ENCODE measurements around the gene AGR2.
A peak's percentile ranks its signal among the peaks of the same experiment; 100 is the strongest.
"Not testable (repeated sequence)": the region's sequence is repeated elsewhere in the genome, so short reads cannot be mapped to it uniquely, and the experiment has no call there.

Gene AGR2

DNA sequence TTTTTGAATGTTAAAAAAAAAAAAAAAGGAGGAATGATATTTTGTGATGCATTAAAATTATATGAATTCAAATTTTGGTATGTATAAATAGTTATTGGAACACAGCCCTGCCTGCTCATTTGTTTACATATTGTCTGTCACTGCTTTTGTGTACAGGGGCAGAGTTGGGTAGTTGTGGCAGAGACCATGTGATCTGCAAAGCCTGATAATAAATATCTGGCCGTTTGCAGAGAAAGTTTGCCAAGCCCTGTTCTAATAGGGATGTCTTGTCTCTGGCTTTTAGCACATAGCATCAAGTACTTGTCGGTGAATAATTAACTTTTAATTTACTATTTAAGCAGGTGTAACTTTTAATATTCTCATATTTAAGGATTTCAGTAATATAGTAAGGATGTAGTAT, 31.5 kb downstream of the AGR2 start:
- peak; percentile 17 for DNase-seq

- peak; percentile 8 for DNase-seq
These were observed 34.0 kb downstream of the AGR2 start for GRCh38 chr7:16770657-16771329.

GRCh38 chr7:16769994-16770393, 34.8 kb downstream of the AGR2 start:
- DNase-seq = not testable (repeated sequence)

DNA sequence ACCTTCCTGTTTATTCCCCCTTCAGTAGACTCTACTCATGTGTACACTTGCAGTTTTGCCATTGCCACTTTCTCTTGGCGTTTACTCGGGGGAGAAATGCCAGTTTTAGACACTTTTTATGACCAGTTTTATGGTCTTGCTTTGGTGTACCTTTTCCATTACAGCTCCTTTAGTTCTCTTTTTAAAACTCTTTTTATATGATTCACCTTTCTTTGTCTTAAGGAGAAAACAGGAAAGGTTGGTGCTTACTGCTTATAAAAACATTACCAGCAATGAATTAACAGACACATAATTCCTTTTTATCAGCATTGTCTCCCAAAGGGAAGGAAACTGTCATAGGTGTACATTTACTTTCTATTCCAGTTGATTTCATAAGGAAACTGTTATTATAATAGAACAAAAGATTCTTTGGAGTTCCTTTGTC, 39.4 kb downstream of the AGR2 start:
- no peak for DNase-seq

DNA sequence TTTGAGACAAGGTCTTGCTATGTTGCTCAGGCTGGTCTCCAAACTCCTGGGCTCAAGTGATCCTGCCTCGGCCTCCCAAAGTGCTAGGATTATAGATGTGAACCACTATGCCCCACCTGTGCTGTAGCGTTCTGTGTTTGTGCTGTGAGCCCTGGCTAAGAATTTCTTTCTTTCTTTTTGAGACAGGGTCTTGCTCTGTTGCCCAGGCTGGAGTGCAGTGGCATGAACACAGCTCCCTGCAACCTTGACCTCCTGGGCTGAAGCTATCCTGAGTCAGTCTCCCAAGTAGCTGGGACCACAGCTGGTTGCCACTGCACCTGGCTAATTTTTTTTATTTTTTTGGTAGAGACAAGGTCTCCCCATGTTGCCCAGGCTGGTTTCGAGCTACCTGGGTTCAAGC, 39.9 kb downstream of the AGR2 start:
- DNase-seq = no peak

GRCh38 chr7:16762177-16762576, 42.6 kb downstream of the AGR2 start:
- DNase-seq = no peak

DNA sequence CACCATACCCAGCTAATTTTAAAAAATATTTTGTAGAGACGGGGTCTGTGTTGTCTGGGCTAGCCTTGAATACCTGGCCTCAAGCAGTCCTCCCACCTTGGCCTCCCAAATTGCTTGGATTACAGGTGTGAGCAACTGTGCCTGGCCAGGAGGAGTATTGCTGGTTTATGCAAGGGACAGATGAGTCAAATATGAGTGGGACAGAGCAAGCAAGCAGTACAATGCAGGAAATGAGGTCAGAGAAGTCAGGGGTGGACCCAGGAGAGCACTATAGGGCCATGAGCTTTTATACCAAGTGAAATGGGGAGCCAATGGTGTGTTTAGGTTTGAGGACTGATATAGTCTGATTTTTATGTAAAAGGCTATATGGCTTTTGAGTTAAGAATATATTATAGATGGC, 45.0 kb downstream of the AGR2 start:
- no peak for DNase-seq

- DNase-seq = peak; percentile 53
These were observed 45.9 kb downstream of the AGR2 start for GRCh38 chr7:16758631-16759611.

DNA sequence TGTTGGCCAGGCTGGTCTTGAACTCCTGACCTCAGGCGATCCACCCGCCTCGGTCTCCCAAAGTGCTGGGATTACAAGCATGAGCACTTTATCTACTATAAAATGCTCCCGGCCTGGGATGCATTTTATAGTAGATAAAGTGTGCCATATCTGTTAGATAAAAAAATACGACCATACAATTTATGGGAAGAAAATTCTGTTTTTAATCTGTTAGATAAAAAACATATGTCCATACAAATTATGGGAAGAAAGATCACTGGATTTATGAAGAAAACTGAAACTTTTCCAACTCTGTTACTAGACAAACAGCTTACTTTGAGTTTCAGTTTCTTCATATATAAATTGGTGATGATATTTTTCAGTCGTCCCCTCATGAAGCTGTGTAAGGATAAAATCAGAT, 46.8 kb downstream of the AGR2 start:
- no peak for DNase-seq

GRCh38 chr7:16755397-16755796, 49.4 kb downstream of the AGR2 start:
- no peak for DNase-seq

- DNase-seq = peak; percentile 44
These were observed 49.9 kb downstream of the AGR2 start for GRCh38 chr7:16754856-16755317.

DNA sequence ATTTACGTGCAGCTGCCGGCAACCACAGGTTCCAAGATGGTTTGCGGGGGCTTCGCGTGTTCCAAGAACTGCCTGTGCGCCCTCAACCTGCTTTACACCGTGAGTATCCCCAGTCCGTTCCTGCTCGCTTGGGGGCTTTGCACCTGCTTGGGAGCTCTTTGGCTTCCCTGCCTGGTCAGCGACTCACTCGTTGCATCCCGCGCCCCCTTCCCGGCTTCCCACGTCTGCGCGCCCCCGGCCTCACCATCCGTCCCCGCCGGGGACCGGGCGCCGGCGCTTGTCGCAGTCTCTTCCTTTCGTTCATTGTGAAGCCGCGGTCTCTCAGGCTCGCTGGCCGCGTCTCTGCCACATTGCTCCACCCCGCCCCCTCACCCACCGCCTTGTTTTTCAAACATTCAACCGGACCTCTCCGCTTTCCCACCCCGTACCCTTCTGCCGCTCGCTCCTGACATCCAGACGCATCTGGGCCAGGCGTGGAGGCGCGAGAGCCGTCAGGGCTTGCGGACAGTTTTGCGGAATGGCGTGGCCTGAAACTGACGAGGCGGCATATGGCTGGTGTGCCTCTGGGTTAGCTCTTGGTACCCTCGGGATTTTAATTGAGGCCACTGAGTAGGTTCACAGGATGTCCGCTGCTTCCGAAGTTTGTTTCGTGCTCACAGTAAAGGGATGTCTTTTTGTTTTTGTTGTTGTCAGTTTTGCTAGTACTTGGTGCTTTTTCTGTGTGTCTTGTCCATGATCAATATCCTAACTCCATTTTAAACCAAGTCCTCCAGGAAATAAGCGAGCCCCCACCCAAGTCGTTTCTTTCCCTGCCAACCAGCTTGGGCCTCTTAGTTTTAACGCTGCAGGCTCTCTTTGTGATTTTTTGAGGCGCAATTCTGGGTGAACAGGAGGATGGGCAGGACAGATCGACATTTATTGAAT, 50.6 kb downstream of the AGR2 start:
- DNase-seq = peak; percentile 59

- peak; percentile 87 for DNase-seq
These were observed 51.5 kb downstream of the AGR2 start, which contains the start of gene TSPAN13 for GRCh38 chr7:16753102-16753931. Gene TSPAN13 (plus strand): TSS chr7:16753755. CDS start chr7:16753968, 213 bp downstream.

- no peak for DNase-seq
These were observed 57.7 kb downstream of the AGR2 start for GRCh38 chr7:16747102-16747501.

GRCh38 chr7:16745645-16746044, 59.2 kb downstream of the AGR2 start:
- DNase-seq = no peak

DNA sequence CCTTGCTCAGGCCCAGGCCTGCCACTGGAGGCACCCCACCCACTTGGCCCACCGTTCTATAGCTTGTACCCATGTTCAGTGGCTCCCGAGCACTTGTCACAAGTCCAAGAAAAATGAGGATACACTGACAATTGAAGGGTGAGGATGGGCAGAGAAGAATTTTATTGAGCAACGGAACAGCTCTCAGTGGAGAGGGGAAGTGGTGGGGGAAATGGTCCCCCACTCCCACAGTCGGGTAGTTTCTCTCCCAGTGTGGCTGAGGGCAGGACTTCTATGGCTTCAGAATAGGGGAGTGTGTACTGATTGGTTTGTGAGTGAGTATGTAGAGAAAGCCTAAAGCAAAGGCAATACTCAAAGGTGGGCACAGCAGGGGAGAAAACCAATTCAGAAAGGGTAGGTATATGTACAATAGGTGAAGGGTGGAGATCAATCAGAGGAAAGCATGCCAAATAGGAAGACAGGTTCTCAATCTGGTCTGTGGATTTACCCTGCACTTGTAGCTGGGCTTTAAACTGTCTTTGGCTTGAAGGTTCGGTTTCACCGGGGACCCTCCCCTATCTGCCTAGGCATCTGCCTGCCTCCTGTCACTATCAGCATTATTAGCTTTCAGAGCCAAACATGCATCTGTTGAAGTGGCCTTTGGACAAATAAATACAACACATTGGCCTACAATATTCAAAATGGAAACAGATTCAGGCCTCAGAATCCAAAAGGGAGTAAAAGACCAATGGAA, 60.1 kb downstream of the AGR2 start:
- no peak for DNase-seq

DNA sequence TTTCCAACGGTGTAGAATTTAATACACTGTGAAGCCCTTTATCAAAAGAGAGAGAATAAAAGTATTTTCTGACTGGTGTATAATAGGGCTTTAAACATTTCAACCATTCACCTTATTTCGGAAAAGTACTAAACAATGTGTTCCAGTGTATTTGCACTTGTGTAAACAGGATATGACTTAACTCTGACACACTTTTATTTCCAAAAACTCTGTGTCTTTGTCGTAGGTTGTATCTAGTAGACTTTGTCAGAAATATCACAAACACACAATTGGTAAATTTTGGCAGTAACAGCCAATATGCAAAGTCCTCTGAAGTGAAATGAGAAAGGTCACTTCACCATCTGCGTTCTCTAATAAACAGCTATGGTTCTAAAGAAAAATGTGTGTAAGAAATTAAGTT, 61.6 kb downstream of the AGR2 start:
- no peak for DNase-seq

GRCh38 chr7:16742547-16742946, 62.3 kb downstream of the AGR2 start:
- DNase-seq = peak; percentile 22
